Measurements from ENCODE around the gene HLA-A. TPM values are rescaled to one million over a fixed set of nuclear protein-coding genes. Genes with fewer than 3 reads are reported as not detected.
A peak's percentile ranks its signal among the peaks of the same experiment; 100 is the strongest.

Gene HLA-A
- total RNA-seq, 1 donor from 2014 or later = 691 TPM

GRCh38 chr6:29986179-29986781 lies 43.9 kb downstream of the HLA-A start:
- H3K4me3 ChIP-seq = no peak overlapping the region
- no peaks in the 10 kb centered on the region for H3K9me3 ChIP-seq
- intact Hi-C loops (cut with DNase I) = no loop called here

GRCh38 chr6:29989211-29989610 lies 46.9 kb downstream of the HLA-A start:
- DNase-seq (ENCODE audit: extremely low spot score in 2 of 2) = no peak
- no peaks in the 10 kb centered on the region for H3K27me3 ChIP-seq
- H3K27ac ChIP-seq = no peak overlapping the region
- no peak overlapping the region for H3K4me3 ChIP-seq
- intact Hi-C loops (cut with DNase I) = no loop called here
- no peaks in the 10 kb centered on the region for H3K4me1 ChIP-seq
- TF ChIP-seq CTCF (IDR thresholded peaks at IDR 0.05) (no peak), POLR2AphosphoS5 (IDR thresholded peaks at IDR 0.05; ENCODE audit: insufficient read depth in 1 of 2, low read depth in 1 of 2) (no peak), POLR2A (IDR thresholded peaks at IDR 0.05) (no peak)
- no peaks in the 10 kb centered on the region for H3K36me3 ChIP-seq
- no peaks in the 10 kb centered on the region for H3K9me3 ChIP-seq

More at GRCh38 chr6:29986179-29986781, 43.9 kb downstream of the HLA-A start:
- Histone ChIP-seq H3K27ac (no peak overlapping the region), H3K36me3 (no peaks in the 10 kb centered on the region), H3K4me1 (no peaks in the 10 kb centered on the region), H3K27me3 (no peaks in the 10 kb centered on the region)
- TF ChIP-seq POLR2A (IDR thresholded peaks at IDR 0.05) (no peak), POLR2AphosphoS5 (IDR thresholded peaks at IDR 0.05; ENCODE audit: insufficient read depth in 1 of 2, low read depth in 1 of 2) (no peak), CTCF (IDR thresholded peaks at IDR 0.05) (no peak)
- DNase-seq (ENCODE audit: extremely low spot score in 2 of 2) = peak; percentile 12 to 27

- no peak for DNase-seq (ENCODE audit: extremely low spot score in 2 of 2)
- Histone ChIP-seq H3K36me3 (no peaks in the 10 kb centered on the region), H3K4me1 (no peaks in the 10 kb centered on the region), H3K9me3 (no peaks in the 10 kb centered on the region), H3K27ac (no peak overlapping the region), H3K4me3 (no peak overlapping the region), H3K27me3 (no peaks in the 10 kb centered on the region)
- intact Hi-C loops (cut with DNase I) = no loop called here
- TF ChIP-seq POLR2A (IDR thresholded peaks at IDR 0.05) (no peak), CTCF (IDR thresholded peaks at IDR 0.05) (no peak), POLR2AphosphoS5 (IDR thresholded peaks at IDR 0.05; ENCODE audit: insufficient read depth in 1 of 2, low read depth in 1 of 2) (no peak)
Observed at GRCh38 chr6:29990931-29991330, 48.6 kb downstream of the HLA-A start.

- H3K4me3 ChIP-seq = no peak overlapping the region
- peak in 1 of 2 donors; percentile 84 for DNase-seq (ENCODE audit: extremely low spot score in 2 of 2)
- TF ChIP-seq CTCF (IDR thresholded peaks at IDR 0.05) (no peak), POLR2AphosphoS5 (IDR thresholded peaks at IDR 0.05; ENCODE audit: insufficient read depth in 1 of 2, low read depth in 1 of 2) (peak in 1 of 2 donors; percentile 13)
- no peaks in the 10 kb centered on the region for H3K27me3 ChIP-seq
- H3K36me3 ChIP-seq = no peaks in the 10 kb centered on the region
- H3K9me3 ChIP-seq = no peaks in the 10 kb centered on the region
- intact Hi-C loops (cut with DNase I) = no loop called here
- no peaks in the 10 kb centered on the region for H3K4me1 ChIP-seq
- H3K27ac ChIP-seq = no peak overlapping the region
Observed at GRCh38 chr6:29992807-29993206, 50.5 kb downstream of the HLA-A start.

GRCh38 chr6:29994826-29995225 lies 52.5 kb downstream of the HLA-A start:
- H3K27me3 ChIP-seq = no peaks in the 10 kb centered on the region
- H3K4me3 ChIP-seq = no peak overlapping the region
- intact Hi-C loops (cut with DNase I) = no loop called here
- TF ChIP-seq POLR2AphosphoS5 (IDR thresholded peaks at IDR 0.05; ENCODE audit: insufficient read depth in 1 of 2, low read depth in 1 of 2) (no peak), CTCF (IDR thresholded peaks at IDR 0.05) (no peak), POLR2A (IDR thresholded peaks at IDR 0.05) (no peak)
- DNase-seq (ENCODE audit: extremely low spot score in 2 of 2) = no peak
- no peaks in the 10 kb centered on the region for H3K4me1 ChIP-seq
- no peak overlapping the region for H3K27ac ChIP-seq
- no peaks in the 10 kb centered on the region for H3K9me3 ChIP-seq
- H3K36me3 ChIP-seq = no peaks in the 10 kb centered on the region
